Measurements from ENCODE around the gene TMEM232.
"Not testable (repeated sequence)": the region's sequence is repeated elsewhere in the genome, so short reads cannot be mapped to it uniquely, and the experiment has no call there.

The TMEM232 gene

DNA sequence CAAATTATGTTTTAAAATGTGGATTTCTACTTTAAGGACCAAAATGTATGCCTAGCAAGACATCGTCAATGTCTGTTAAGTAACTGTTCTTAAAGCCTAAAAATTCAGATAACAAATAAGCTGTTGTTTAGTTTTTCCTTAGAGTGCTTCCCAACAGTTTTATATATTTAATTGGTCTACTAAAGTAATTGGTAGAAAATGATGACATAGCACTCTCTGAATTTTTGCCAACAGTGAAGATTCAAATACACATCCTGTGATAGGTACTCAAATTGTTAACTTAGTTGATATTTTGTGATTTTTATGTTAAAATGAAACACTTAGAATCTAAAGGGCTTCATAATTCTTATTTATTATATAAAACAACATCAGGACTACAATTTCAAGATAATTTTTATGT lies 107.5 kb downstream of the TMEM232 start:
- DNase-seq: no peak

- DNase-seq: no peak
Measured at GRCh38 chr5:110616009-110616408, 110.5 kb downstream of the TMEM232 start.

DNA sequence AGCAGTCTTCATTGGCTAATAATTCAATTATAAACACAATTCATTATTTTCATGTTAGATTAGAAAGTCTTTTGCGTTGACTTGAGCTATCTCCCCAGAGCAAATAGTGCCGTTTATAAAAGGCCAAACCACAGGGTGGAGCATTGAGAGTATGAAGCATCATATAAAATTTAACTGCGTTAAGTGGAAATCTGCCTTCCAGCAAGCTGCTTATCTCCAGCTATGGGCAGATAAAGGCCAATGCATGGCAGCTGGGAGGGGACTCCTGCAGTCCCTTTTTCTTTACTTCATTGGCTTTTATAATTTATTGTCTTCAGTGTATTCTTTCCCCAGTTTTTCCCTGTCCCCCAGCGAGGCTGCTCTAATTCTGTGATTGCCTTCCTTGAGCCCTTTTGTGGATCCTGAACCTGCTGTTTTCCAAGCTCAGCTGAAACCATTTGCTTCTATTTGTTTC lies 113.7 kb downstream of the TMEM232 start:
- DNase-seq: no peak

DNA sequence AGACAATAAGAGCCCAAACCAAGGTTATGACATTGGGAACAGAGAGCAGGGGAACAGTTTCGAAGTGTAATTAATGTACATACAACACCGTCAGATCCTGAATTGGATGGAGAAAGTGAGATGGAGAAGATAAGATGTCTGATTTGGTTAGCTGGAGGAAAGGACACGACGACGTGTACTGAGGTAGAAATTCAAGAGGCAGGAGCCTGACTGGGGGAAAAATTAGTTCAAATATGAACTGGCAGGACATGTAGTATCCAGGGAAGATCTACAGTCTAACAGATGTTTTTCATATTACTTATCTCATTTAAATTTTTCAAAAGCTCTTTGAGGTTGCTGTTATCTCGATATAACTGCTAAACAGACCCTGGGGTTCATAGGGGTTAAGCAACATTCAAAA lies 114.7 kb downstream of the TMEM232 start:
- no peak for DNase-seq

- DNase-seq: no peak
Measured at GRCh38 chr5:110594866-110595265, 131.6 kb downstream of the TMEM232 start.

DNA sequence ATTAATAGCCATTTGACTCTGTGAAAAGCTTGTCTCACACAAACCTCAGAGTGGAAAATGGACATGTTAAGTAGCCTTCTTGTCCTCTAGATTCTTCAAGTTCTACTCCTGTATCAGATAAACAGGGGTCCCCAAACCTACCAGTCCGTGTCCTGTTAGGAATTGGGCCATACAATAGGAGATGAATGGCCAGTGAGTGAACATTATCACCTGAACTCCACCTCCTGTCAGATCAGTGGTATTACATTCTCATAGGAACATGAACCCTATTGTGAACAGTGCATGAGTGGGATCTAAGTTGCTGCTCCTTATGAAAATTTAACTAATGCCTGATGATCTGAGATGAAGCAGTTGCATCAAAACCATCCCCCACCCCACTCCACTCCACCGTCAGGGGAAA lies 136.3 kb downstream of the TMEM232 start:
- no peak for DNase-seq

DNA sequence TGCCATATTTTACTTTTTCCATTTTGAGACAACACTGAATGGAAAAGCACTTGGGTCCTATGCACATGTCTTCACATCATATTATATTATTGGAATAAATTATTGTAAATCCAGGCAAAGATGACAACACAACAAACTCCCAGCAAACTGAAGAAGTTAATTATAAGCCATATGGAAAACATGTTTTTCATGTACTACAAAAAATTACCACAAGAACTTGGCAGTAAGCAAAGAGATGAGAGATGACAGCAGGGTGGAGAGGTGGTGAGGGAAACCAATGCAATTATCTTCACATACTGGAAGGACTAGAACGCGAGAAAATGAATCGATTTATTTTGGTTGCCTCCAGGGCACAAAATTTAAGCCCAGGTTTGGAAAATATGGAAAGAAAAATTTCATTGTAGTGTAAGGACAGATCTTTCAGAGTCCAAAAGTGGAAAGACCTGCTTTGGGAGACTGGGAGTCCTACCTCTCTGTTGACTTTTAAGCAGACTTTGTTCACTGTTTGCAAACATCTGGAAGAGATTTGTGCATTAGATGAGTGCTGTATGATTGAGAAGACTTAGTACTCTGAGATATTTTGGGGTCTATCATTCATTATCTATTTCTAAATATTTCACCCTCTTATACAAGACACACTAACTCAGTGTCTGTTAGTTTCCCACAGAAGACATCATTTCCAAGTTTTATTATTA lies 138.0 kb downstream of the TMEM232 start:
- DNase-seq: no peak

DNA sequence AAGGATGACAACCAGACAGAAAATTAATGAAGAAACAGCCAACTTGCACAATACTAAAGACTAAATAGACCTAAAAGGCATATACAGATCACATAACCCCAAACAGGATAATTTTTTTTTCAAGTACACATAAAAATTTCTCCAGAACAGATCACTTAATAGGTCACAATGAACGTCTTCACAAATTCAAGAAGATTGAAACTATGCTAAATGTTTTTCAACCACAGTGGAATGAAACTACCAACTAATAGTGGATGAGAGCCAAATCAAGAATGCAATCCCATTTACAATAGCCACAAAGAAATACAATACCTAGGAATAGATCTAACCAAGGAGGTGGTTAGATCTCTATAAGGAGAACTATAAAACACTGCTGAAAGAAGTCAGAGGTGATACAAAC lies 145.8 kb downstream of the TMEM232 start:
- no peak for DNase-seq

- no peak for DNase-seq
Measured at GRCh38 chr5:110572729-110573128, 153.7 kb downstream of the TMEM232 start.

DNA sequence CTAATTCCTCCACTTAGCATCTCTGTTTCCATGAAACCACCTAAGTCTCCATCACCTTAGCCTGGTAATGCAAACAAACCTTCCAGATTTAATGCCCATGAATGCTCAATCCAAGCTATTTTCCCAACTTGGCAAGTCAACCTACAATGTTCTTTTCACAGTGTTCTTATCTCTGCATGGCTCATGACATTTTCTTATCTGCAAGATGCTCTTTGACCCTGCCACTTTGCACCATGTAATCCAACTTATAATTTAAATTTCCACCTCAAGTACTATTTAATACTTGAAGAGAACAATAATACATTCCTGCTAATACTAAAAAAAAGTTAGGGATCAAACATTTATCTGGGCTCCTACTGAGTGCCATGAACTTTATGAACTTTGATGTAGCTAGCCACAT lies 164.3 kb downstream of the TMEM232 start:
- DNase-seq: no peak

GRCh38 chr5:110561510-110561909 lies 165.0 kb downstream of the TMEM232 start:
- no peak for DNase-seq

- DNase-seq: no peak
Measured at GRCh38 chr5:110549301-110549700, 177.2 kb downstream of the TMEM232 start.

GRCh38 chr5:110548171-110548570 lies 178.3 kb downstream of the TMEM232 start:
- no peak for DNase-seq

GRCh38 chr5:110547495-110547894 lies 179.0 kb downstream of the TMEM232 start:
- DNase-seq: no peak

- DNase-seq: no peak
Measured at GRCh38 chr5:110545716-110546115, 180.8 kb downstream of the TMEM232 start.

DNA sequence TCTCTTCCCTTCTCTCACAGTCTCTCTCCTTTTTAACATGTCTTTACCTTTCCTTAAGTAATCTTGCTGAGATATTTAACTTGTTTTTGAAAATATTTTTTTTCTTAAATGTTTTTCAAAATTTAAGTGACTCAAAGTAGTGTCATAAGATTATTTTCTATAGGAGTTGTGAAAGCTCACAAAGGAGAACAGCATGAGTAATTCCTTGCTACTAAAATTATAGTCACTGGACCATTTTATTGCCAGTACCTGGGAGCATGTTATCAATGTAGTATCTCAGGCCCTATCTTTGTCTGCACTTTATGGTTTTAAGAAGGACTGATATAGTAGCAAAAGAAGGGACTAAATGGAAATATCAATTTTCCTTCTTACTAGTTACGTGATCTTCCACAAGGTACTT lies 181.9 kb downstream of the TMEM232 start:
- DNase-seq: no peak

DNA sequence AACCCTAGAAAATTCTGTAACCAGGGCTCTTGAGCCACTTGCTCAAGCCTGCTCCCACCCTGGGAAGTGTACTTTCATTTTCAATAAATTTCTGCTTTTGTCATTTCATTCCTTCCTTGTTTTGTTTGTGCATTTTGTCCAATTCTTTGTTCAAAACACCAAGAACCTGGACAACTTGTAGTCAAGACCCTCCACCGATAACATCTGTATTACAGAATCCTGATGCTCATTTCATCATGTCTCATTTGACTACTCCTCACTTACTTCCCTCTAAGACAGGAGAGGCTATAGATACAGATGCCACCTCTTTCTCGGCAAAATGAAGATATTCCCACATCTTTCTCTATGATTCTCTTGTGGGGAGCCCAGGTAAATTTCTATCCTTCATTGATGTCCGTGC lies 183.5 kb downstream of the TMEM232 start:
- no peak for DNase-seq

- DNase-seq: no peak
Measured at GRCh38 chr5:110536120-110537115, 190.1 kb downstream of the TMEM232 start.

- DNase-seq: not testable (repeated sequence)
Measured at GRCh38 chr5:110535146-110535545, 191.3 kb downstream of the TMEM232 start.

DNA sequence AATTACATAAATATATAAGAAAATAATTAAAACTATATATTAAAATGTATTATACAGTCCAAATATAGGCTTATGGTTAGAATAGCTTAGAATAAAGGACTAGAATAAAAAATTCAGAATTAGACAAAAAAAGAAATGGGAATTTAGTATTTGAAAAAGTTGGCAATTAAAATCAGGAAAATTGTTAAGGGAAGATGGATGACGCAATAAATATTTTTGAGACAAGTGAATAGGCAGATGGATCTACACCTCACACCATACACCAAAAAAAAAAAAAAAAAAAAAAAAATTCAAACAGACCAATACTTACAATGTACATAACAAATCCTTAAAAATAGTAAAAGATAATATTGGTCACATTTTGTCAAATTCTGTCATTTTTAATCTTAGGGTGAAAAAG lies 200.7 kb downstream of the TMEM232 start:
- DNase-seq: no peak

DNA sequence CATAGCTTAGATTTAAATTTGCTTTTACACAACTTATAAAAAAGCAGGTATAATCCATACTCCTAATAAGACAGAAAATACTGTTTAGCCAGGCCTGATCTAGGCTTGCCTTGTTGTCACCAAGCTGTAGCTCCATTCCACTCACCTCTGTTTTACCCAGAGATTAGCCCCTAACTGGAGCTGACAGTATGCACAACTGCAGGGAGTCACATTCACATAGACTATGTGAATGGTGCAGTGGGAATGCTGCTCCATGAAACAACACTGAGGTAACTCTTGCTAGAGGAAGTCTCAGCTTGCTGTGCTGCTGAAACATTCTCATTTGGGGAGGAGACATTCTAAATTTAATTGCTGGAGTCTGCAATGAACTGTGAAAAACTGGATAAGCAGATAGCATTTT lies 209.1 kb downstream of the TMEM232 start:
- no peak for DNase-seq

DNA sequence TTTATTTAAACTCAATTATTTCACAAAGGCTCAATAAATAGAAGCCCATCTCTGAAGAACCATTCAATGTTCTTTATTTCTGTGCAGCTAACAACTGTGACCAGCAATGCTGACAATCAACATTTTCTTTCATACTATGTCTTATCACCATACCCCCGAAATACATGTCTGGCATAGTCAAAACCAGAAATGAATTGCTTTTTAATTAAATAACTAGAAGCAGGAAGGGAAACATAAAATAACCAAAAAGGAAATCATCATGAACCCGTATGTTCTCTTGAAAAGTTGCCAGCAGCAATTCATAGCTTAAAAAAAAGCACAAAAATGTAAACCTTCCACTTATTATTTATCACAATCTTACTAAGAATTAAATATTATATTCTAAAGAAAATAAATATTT lies 212.4 kb downstream of the TMEM232 start:
- DNase-seq: no peak

- DNase-seq: no peak
Measured at GRCh38 chr5:110512266-110512665, 214.2 kb downstream of the TMEM232 start.

- no peak for DNase-seq
Measured at GRCh38 chr5:110510146-110510545, 216.3 kb downstream of the TMEM232 start.
